ENCODE measurements around the gene BICRA.

BICRA gene

GRCh38 chr19:47603706-47604565 is 5.0 kb upstream of the BICRA start:
- H3K27ac ChIP-seq (ENCODE audit: low read length) = no peak overlapping the region
- no peaks in the 10 kb centered on the region for H3K9me3 ChIP-seq (ENCODE audit: control insufficient read depth in 2 of 2, low read length in 2 of 2)
- H3K4me3 ChIP-seq (ENCODE audit: low read length in 2 of 2) = no peak overlapping the region
- peaks cover 15% of the 10 kb centered on the region for H3K4me1 ChIP-seq (ENCODE audit: control insufficient read depth, insufficient read depth, low read length)
- no peaks in the 10 kb centered on the region for H3K36me3 ChIP-seq (ENCODE audit: control insufficient read depth in 2 of 2, insufficient read depth in 2 of 2, low read length in 2 of 2)
- H3K9ac ChIP-seq (ENCODE audit: low read length in 2 of 2) = no peak overlapping the region
- H3K27me3 ChIP-seq (ENCODE audit: control insufficient read depth in 1 of 2, insufficient read depth in 2 of 2, low read length in 2 of 2) = no peaks in the 10 kb centered on the region

DNA sequence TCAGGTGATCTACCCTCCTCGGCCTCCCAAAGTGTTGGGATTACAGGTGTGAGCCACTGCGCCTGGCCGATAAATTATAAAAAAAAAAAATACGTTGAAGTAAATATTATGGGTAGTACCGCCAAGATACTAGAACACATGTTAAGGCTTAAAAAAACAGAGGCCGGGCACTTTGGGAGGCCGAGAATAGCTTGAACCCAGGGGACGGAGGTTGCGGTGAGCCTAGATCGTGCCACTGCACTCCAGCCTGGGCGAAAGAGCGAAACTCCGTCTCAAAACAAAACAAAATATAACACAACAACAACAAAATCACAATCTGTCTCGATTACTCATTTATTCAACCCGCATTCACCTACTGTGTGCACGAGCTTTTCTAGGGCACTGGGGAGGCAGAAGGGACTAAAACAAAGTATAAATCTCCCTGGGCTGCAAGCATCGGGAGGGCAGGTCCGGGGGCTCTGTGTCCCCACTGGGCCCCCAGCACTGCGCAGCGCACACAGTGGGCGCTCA is 1.3 kb upstream of the BICRA start:
- H3K9me3 ChIP-seq (ENCODE audit: control insufficient read depth in 2 of 2, low read length in 2 of 2) = no peaks in the 10 kb centered on the region
- H3K9ac ChIP-seq (ENCODE audit: low read length in 2 of 2) = peak overlapping the region; percentile 94 to 98
- peak overlapping the region; percentile 97 for H3K27ac ChIP-seq (ENCODE audit: low read length)

DNA sequence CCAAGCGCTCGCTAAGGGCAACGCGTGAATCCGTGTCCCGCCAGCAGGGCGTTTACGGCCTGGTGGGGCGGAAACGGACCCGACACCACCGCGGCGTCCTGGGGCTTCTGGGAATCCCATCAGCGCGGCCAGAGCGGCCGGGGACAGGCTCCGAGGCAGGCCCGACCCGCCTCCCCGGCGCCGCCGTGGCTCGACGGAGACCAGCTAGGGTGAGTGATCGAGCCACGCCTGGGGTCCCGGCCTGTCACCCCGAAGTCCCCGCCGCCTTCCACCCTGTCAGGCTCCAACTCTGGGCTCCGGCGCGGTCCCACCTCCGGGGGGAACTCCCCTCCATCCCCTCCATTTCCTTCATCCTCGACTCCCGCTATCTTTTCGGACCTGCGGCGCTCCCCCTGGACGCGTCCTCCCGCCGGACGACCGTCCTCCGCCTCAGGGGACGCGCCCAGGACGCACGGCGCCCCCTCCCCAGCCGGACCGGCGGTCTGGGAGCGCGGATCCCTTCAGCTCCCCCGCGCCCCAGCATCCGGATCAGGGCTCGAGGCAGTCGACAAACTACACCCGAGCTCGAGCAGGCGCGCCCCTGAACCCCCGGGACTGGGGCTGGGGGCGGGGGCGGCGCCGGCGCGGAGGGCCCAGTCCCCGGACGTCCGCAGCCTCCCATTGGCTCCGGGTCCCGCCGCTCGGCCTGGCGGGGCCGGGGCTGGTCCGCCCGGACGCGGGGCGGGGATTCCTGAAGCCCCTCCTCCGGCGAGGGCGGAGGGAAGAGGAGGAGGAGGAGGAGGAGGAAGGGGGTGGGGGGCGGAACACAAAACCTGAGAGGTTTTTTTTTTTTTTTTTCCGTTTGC is 638 bp upstream of the BICRA start:
- Histone ChIP-seq H3K9ac (ENCODE audit: low read length in 2 of 2) (peak overlapping the region; percentile 94 to 98), H3K36me3 (ENCODE audit: control insufficient read depth in 2 of 2, insufficient read depth in 2 of 2, low read length in 2 of 2) (no peaks in the 10 kb centered on the region), H3K27me3 (ENCODE audit: control insufficient read depth in 1 of 2, insufficient read depth in 2 of 2, low read length in 2 of 2) (no peaks in the 10 kb centered on the region), H3K4me1 (ENCODE audit: control insufficient read depth, insufficient read depth, low read length) (peaks cover 35% of the 10 kb centered on the region), H3K9me3 (ENCODE audit: control insufficient read depth in 2 of 2, low read length in 2 of 2) (no peaks in the 10 kb centered on the region), H3K4me3 (ENCODE audit: low read length in 2 of 2) (peak overlapping the region; percentile 85 to 92), H3K27ac (ENCODE audit: low read length) (peak overlapping the region; percentile 97)

More for the DNA sequence above, 1.3 kb upstream of the BICRA start:
- Histone ChIP-seq H3K4me1 (ENCODE audit: control insufficient read depth, insufficient read depth, low read length) (peaks cover 28% of the 10 kb centered on the region), H3K36me3 (ENCODE audit: control insufficient read depth in 2 of 2, insufficient read depth in 2 of 2, low read length in 2 of 2) (no peaks in the 10 kb centered on the region), H3K27me3 (ENCODE audit: control insufficient read depth in 1 of 2, insufficient read depth in 2 of 2, low read length in 2 of 2) (no peaks in the 10 kb centered on the region), H3K4me3 (ENCODE audit: low read length in 2 of 2) (peak overlapping the region; percentile 85 to 92)

DNA sequence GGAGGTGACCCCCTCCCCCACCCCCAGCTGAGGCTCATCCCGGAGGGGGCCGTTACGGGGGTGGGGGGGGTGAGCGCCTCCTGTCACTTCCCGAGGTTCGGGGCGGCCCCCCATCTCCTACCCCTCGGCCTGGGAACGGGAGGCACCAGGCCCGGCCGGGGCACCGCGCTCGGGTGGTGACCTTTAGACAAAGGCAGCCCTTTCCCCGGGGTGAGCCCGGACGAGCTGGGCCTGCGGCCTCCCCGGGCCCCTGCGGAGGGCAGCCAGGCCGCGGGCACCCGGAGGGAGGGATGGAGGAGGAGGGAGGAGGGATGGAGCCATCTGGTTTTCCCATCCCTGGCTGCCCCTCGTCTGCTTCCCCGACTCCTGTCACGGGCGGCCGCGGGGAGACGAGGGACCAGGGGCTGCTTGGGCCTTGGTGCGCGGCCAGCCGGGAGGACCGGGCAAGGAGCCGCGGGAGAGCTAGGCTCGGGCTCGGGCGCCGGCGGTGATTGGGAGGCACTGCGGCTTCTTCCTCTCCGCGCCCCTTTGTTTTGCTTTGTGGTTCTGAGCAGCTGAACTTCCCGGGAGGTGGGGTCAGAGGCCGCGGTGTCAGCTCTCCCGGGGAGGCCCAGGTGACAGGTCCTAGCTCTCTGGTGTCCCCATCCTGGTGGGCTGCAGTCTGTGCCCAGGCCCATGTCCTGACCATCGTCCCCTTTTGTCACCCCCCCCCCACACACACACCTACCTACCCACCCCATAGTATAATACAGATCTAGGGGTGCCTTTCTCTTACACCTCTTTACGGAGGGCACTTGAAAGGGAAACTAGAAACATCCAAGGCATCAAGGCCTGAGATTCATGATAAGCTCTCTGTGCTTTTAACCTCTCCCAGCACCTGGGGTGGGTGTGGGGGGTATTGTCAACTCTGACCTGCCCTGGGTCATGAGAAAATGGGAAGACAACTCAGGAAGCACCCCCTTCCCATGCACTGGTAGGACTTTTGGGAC is 1.3 kb downstream of the BICRA start:
- Histone ChIP-seq H3K9me3 (ENCODE audit: control insufficient read depth in 2 of 2, low read length in 2 of 2) (no peaks in the 10 kb centered on the region), H3K4me1 (ENCODE audit: control insufficient read depth, insufficient read depth, low read length) (peaks cover 43% of the 10 kb centered on the region), H3K36me3 (ENCODE audit: control insufficient read depth in 2 of 2, insufficient read depth in 2 of 2, low read length in 2 of 2) (peaks cover 0 to 3% of the 10 kb centered on the region in 2 donors), H3K27me3 (ENCODE audit: control insufficient read depth in 1 of 2, insufficient read depth in 2 of 2, low read length in 2 of 2) (no peaks in the 10 kb centered on the region), H3K9ac (ENCODE audit: low read length in 2 of 2) (peak overlapping the region; percentile 80 to 88), H3K4me3 (ENCODE audit: low read length in 2 of 2) (peak overlapping the region; percentile 62 to 79), H3K27ac (ENCODE audit: low read length) (peak overlapping the region; percentile 89)

GRCh38 chr19:47610902-47611301 is 2.0 kb downstream of the BICRA start:
- Histone ChIP-seq H3K27ac (ENCODE audit: low read length) (peak overlapping the region; percentile 89), H3K4me3 (ENCODE audit: low read length in 2 of 2) (peak overlapping the region; percentile 62 to 79), H3K9me3 (ENCODE audit: control insufficient read depth in 2 of 2, low read length in 2 of 2) (no peaks in the 10 kb centered on the region), H3K9ac (ENCODE audit: low read length in 2 of 2) (peak overlapping the region; percentile 80 to 88), H3K36me3 (ENCODE audit: control insufficient read depth in 2 of 2, insufficient read depth in 2 of 2, low read length in 2 of 2) (peaks cover 0 to 3% of the 10 kb centered on the region in 2 donors), H3K4me1 (ENCODE audit: control insufficient read depth, insufficient read depth, low read length) (peaks cover 43% of the 10 kb centered on the region), H3K27me3 (ENCODE audit: control insufficient read depth in 1 of 2, insufficient read depth in 2 of 2, low read length in 2 of 2) (no peaks in the 10 kb centered on the region)

GRCh38 chr19:47613165-47614020 is 4.5 kb downstream of the BICRA start:
- no peaks in the 10 kb centered on the region for H3K9me3 ChIP-seq (ENCODE audit: control insufficient read depth in 2 of 2, low read length in 2 of 2)
- no peaks in the 10 kb centered on the region for H3K27me3 ChIP-seq (ENCODE audit: control insufficient read depth in 1 of 2, insufficient read depth in 2 of 2, low read length in 2 of 2)
- peak overlapping the region; percentile 67 for H3K27ac ChIP-seq (ENCODE audit: low read length)
- peak overlapping the region; percentile 23 to 47 for H3K9ac ChIP-seq (ENCODE audit: low read length in 2 of 2)
- H3K36me3 ChIP-seq (ENCODE audit: control insufficient read depth in 2 of 2, insufficient read depth in 2 of 2, low read length in 2 of 2) = peaks cover 0 to 3% of the 10 kb centered on the region in 2 donors
- peak overlapping the region in 1 of 2 donors; percentile 9 for H3K4me3 ChIP-seq (ENCODE audit: low read length in 2 of 2)
- H3K4me1 ChIP-seq (ENCODE audit: control insufficient read depth, insufficient read depth, low read length) = peaks cover 43% of the 10 kb centered on the region

DNA sequence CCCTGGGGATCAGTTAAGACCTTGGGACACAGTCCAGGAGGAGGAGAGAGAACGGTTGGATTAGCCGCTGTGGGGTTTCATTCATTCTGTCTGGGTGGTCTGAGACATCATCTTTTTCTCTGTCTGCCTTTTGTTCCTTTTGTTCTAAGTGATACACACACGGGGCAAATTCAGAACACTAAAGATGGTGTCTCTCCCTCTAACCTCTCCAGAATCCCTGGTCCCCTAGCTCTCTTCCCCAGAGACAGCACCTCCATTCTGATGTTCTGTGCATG is 5.0 kb downstream of the BICRA start:
- Histone ChIP-seq H3K36me3 (ENCODE audit: control insufficient read depth in 2 of 2, insufficient read depth in 2 of 2, low read length in 2 of 2) (peaks cover 0 to 3% of the 10 kb centered on the region in 2 donors), H3K27me3 (ENCODE audit: control insufficient read depth in 1 of 2, insufficient read depth in 2 of 2, low read length in 2 of 2) (no peaks in the 10 kb centered on the region), H3K9ac (ENCODE audit: low read length in 2 of 2) (no peak overlapping the region), H3K27ac (ENCODE audit: low read length) (peak overlapping the region; percentile 67), H3K4me3 (ENCODE audit: low read length in 2 of 2) (no peak overlapping the region), H3K4me1 (ENCODE audit: control insufficient read depth, insufficient read depth, low read length) (peaks cover 48% of the 10 kb centered on the region), H3K9me3 (ENCODE audit: control insufficient read depth in 2 of 2, low read length in 2 of 2) (no peaks in the 10 kb centered on the region)

DNA sequence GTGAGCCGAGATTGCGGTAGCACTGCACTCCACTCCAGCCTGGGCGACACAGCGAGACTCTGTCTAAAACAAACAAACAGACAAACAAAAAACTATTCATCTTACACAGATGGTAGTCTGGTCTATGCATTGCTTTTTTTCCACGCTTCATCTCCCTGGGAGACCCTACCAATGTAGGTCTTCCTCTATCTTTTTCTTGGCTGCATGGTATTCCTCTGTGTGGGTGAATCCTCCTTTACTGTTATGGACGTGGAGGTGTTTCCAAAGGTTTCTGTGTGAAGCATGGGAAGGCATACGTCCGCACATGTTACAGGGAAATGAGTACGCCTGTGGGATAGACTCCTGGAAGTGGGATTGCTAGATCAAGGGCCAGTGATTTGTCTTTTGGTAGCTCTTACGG is 5.6 kb downstream of the BICRA start:
- peaks cover 0 to 3% of the 10 kb centered on the region in 2 donors for H3K36me3 ChIP-seq (ENCODE audit: control insufficient read depth in 2 of 2, insufficient read depth in 2 of 2, low read length in 2 of 2)
- H3K27ac ChIP-seq (ENCODE audit: low read length) = no peak overlapping the region
- no peak overlapping the region for H3K9ac ChIP-seq (ENCODE audit: low read length in 2 of 2)
- H3K4me1 ChIP-seq (ENCODE audit: control insufficient read depth, insufficient read depth, low read length) = peaks cover 52% of the 10 kb centered on the region
- no peaks in the 10 kb centered on the region for H3K27me3 ChIP-seq (ENCODE audit: control insufficient read depth in 1 of 2, insufficient read depth in 2 of 2, low read length in 2 of 2)
- no peaks in the 10 kb centered on the region for H3K9me3 ChIP-seq (ENCODE audit: control insufficient read depth in 2 of 2, low read length in 2 of 2)
- H3K4me3 ChIP-seq (ENCODE audit: low read length in 2 of 2) = no peak overlapping the region

GRCh38 chr19:47615230-47615629 is 6.3 kb downstream of the BICRA start:
- Histone ChIP-seq H3K9me3 (ENCODE audit: control insufficient read depth in 2 of 2, low read length in 2 of 2) (no peaks in the 10 kb centered on the region), H3K27me3 (ENCODE audit: control insufficient read depth in 1 of 2, insufficient read depth in 2 of 2, low read length in 2 of 2) (no peaks in the 10 kb centered on the region), H3K4me1 (ENCODE audit: control insufficient read depth, insufficient read depth, low read length) (peaks cover 56% of the 10 kb centered on the region), H3K4me3 (ENCODE audit: low read length in 2 of 2) (no peak overlapping the region), H3K36me3 (ENCODE audit: control insufficient read depth in 2 of 2, insufficient read depth in 2 of 2, low read length in 2 of 2) (peaks cover 0 to 3% of the 10 kb centered on the region in 2 donors), H3K27ac (ENCODE audit: low read length) (no peak overlapping the region), H3K9ac (ENCODE audit: low read length in 2 of 2) (no peak overlapping the region)
